GM12801 (cell line): Measurements from ENCODE around the gene GLP2R.

Experiments used
- TF ChIP-seq, protein P1 (sequence below): IDR thresholded peaks from one replicate; pipeline ENCODE4 v1.5.1; 2011; ENCODE audit warnings: control low read depth; ENCODE audit not compliant: insufficient read length; ENCODE audit errors: extremely low read depth

GLP2R gene

GRCh38 chr17:9936095-9936494 is 110.4 kb downstream of the GLP2R start:
- TF ChIP-seq, protein P1, sequence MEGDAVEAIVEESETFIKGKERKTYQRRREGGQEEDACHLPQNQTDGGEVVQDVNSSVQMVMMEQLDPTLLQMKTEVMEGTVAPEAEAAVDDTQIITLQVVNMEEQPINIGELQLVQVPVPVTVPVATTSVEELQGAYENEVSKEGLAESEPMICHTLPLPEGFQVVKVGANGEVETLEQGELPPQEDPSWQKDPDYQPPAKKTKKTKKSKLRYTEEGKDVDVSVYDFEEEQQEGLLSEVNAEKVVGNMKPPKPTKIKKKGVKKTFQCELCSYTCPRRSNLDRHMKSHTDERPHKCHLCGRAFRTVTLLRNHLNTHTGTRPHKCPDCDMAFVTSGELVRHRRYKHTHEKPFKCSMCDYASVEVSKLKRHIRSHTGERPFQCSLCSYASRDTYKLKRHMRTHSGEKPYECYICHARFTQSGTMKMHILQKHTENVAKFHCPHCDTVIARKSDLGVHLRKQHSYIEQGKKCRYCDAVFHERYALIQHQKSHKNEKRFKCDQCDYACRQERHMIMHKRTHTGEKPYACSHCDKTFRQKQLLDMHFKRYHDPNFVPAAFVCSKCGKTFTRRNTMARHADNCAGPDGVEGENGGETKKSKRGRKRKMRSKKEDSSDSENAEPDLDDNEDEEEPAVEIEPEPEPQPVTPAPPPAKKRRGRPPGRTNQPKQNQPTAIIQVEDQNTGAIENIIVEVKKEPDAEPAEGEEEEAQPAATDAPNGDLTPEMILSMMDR, result no peak

DNA sequence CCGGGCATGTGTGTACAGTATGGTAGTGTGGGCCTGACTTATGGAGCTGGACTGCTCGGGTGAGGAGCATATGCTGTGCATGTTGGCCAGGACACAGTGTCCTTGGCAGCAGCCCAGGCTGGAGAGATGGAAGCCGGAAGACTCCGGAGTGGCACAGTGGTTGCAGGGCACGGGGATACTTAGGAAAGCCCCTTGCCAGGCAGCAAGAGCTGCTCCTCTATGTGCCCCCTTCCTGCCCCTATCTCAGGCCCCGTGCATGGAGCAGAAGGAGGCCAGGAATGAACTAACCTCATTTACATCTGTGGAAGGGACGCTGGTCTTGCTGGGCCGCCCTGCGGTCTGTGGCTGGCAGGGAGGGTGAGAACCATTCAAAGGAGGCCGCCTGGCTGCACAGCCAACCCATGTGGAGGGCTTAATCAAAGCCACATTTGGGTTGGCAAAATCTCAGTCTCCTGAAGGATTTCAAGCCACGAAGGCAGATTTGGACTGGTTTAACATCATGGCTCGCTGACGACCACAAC is 111.6 kb downstream of the GLP2R start:
- TF ChIP-seq, protein P1, result no peak

DNA sequence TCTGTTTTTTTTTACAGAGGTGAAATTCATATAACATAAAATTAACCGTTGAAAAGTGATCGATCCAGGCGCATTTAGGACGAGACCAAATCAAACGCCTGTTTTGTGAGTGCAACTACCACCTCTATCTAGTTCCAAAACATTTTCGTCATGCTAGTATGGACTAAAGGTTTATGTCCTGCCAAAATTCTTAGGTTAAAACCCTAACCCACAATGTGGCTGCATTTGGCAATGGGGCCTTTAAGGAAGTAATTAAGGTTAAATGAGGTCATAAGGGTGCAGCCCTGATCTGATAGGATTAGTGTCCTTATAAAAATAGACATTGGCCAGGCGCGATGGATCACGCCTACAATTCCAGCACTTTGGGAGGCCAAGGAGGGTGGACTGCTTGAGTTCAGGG is 112.2 kb downstream of the GLP2R start:
- TF ChIP-seq, protein P1, result no peak

DNA sequence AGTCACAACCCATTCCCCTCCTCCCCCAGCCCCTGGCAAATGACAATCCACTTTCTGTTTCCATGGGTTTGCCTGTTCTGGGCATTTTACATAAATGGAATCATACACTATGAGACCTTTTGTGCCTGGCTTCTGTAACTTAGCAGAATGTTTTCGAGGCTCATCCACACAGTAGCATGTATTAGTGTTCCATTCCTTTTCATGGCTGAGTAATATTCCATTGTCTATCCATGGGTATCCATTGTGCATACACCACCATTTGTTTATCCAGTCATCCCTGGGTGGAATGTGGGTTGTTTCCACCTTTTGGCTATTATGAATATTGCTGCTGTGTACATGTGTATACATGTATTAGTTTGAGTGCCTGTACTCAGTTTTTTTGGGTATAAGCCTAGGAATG is 113.0 kb downstream of the GLP2R start:
- TF ChIP-seq, protein P1, result no peak

DNA sequence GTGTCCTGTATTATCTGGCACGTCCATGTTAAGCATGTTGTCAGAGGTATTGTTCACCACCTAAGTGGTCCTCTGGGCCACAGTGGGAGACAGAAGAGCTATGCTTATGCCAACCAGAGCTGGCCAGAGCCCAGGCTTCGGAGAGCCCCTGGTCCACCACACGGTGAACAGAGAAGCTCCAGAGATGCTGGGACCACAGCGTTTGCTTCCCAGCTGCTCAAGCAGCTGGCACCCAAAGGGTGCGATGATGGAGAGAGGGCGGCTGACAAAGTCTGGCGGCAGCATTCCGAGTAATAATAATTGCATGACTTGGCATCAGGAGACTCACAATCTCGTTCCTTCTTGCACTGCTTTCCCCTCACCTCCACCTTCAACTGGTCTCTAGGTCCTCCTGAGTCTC is 115.1 kb downstream of the GLP2R start:
- TF ChIP-seq, protein P1, result no peak

- TF ChIP-seq, protein P1, result no peak
Observed at GRCh38 chr17:9941305-9941704, 115.6 kb downstream of the GLP2R start.
